SK-N-SH (cell line): Measurements from ENCODE around the gene SEC16A. TPM values are rescaled to one million over a fixed set of nuclear protein-coding genes. Genes with fewer than 3 reads are reported as not detected.

Source experiments
- CTCF ChIA-PET: fragments of 300-600, 350-600 bp; formaldehyde crosslinking; extraction: SDS; loops from one replicate; lab custom pipeline; 2021; lab: Yijun Ruan, JAX
- POLR2A ChIA-PET: fragments of 350-600 bp; sonication (Branson Sonifier 250); formaldehyde crosslinking; extraction: SDS; loops from one replicate; lab custom pipeline; 2020; ENCODE audit warnings: antibody characterized with exemption, inconsistent platforms; lab: Yijun Ruan, JAX
- DNase-seq: peaks from one replicate; pipeline ENCODE4 v3.0.0; 2012
- H2AFZ ChIP-seq: fragments of 200-600 bp; sonication (generic); 2 replicates; pipeline ENCODE4 v1.8.1; 2016; ENCODE audit warnings: antibody characterized with exemption, mild to moderate bottlenecking, low read depth
- H3F3A ChIP-seq: fragments of 200-600 bp; sonication (generic); replicated peaks from 2 replicates; pipeline ENCODE3; 2016; ENCODE audit warnings: antibody characterized with exemption, mild to moderate bottlenecking; ENCODE audit not compliant: insufficient read depth
- H3K27ac ChIP-seq, 2 experiments: fragments of 200-500 bp in 1 of 2; fragments of 200-600 bp in 1 of 2; sonication (Bioruptor generic) in 1 of 2; sonication (generic), shearing (Covaris generic) in 1 of 2; 2 replicates each; pipeline versions ENCODE4 v1.5.1 to v1.6.1; 2014 to 2016; ENCODE audit warnings: low read depth in 2 of 2, inconsistent platforms in 1 of 2, low read length in 1 of 2, mild to moderate bottlenecking in 1 of 2, mixed read lengths in 1 of 2
- H3K27me3 ChIP-seq: fragments of 200-600 bp; sonication (generic), shearing (Covaris generic); 2 replicates; pipeline ENCODE4 v1.6.1; 2016; ENCODE audit warnings: mixed run types; ENCODE audit not compliant: insufficient read depth
- H3K36me3 ChIP-seq, 2 experiments: fragments of 200-500 bp in 1 of 2; fragments of 200-600 bp in 1 of 2; sonication (Bioruptor generic) in 1 of 2; sonication (generic) in 1 of 2; replicated peaks in 1 of 2; 2 replicates each; pipeline versions ENCODE3 to v1.5.1; 2014 to 2016; ENCODE audit warnings: low read length in 1 of 2, mild to moderate bottlenecking in 1 of 2; ENCODE audit not compliant: insufficient read depth in 2 of 2, control insufficient read depth in 1 of 2
- H3K4me1 ChIP-seq, 2 experiments: fragments of 200-500 bp in 1 of 2; fragments of 200-600 bp in 1 of 2; sonication (Bioruptor generic) in 1 of 2; sonication (generic), shearing (Covaris generic) in 1 of 2; 2 replicates each; pipeline versions ENCODE4 v1.5.1 to v1.6.1; 2014 to 2016; ENCODE audit warnings: low read depth in 1 of 2, low read length in 1 of 2, mixed run types in 1 of 2; ENCODE audit not compliant: insufficient read depth in 2 of 2, control insufficient read depth in 1 of 2
- H3K4me2 ChIP-seq: fragments of 200-600 bp; sonication (generic), shearing (Covaris generic); 2 replicates; pipeline ENCODE4 v1.6.1; 2017; ENCODE audit warnings: mixed run types
- H3K4me3 ChIP-seq, 2 experiments: fragments of 200-500 bp in 1 of 2; fragments of 200-600 bp in 1 of 2; sonication (Bioruptor generic) in 1 of 2; sonication (generic), shearing (Covaris generic) in 1 of 2; 2 replicates each; pipeline versions ENCODE4 v1.5.1 to v1.8.1; 2014 to 2016; ENCODE audit warnings: low read depth in 2 of 2, inconsistent platforms in 1 of 2, low read length in 1 of 2, mild to moderate bottlenecking in 1 of 2, mixed read lengths in 1 of 2, moderate library complexity in 1 of 2
- H3K79me2 ChIP-seq: fragments of 200-600 bp; sonication (generic); 2 replicates; pipeline ENCODE4 v1.8.1; 2017; ENCODE audit warnings: mild to moderate bottlenecking; ENCODE audit not compliant: insufficient read depth
- H3K9ac ChIP-seq: fragments of 200-600 bp; sonication (generic); 2 replicates; pipeline ENCODE4 v1.6.1; 2017; ENCODE audit warnings: mixed run types
- H3K9me2 ChIP-seq: fragments of 200-600 bp; sonication (generic); 2 replicates; pipeline ENCODE4 v1.6.1; 2017; ENCODE audit warnings: mixed run types
- H3K9me3 ChIP-seq: fragments of 200-600 bp; sonication (generic); 2 replicates; pipeline ENCODE4 v1.6.1; 2017; ENCODE audit warnings: mixed run types, mild to moderate bottlenecking, moderate library complexity
- H4K20me1 ChIP-seq: fragments of 200-600 bp; sonication (generic); 2 replicates; pipeline ENCODE4 v1.6.1; 2017; ENCODE audit warnings: mild to moderate bottlenecking, mixed run types; ENCODE audit not compliant: insufficient read depth
- EP300 ChIP-seq, 2 experiments: IDR thresholded peaks; 2 replicates each; pipeline versions ENCODE4 v1.4.0 to v1.6.1; 2012; ENCODE audit warnings: borderline replicate concordance in 1 of 2, low read depth in 1 of 2, low read length in 1 of 2
- FOXM1 ChIP-seq: IDR thresholded peaks from 2 replicates; pipeline ENCODE4 v1.4.0; 2012; ENCODE audit warnings: low read depth, mild to moderate bottlenecking
- MEF2A ChIP-seq: IDR thresholded peaks from 2 replicates; pipeline ENCODE4 v1.4.0; 2012; ENCODE audit warnings: low read depth, borderline replicate concordance
- RAD21 ChIP-seq: IDR thresholded peaks from 2 replicates; pipeline ENCODE4 v1.6.1; 2012; ENCODE audit warnings: mild to moderate bottlenecking, low read length
- RXRA ChIP-seq: IDR thresholded peaks from 2 replicates; pipeline ENCODE4 v1.4.0; 2012; ENCODE audit warnings: low read depth, mild to moderate bottlenecking, borderline replicate concordance
- SIN3A ChIP-seq: IDR thresholded peaks from 2 replicates; pipeline ENCODE4 v1.6.1; 2012; ENCODE audit warnings: low read depth, mild to moderate bottlenecking, low read length, moderate library complexity, borderline replicate concordance
- YY1 ChIP-seq: IDR thresholded peaks from 2 replicates; pipeline ENCODE4 v1.4.0; 2012; ENCODE audit warnings: low read depth, mild to moderate bottlenecking
- WGBS: methylation state at CpG from one replicate; pipeline ENCODE4 v1.1.6; 2017; ENCODE audit warnings: low lambda C conversion rate; 5-methylcytosine and 5-hydroxymethylcytosine counted together
- polyA plus RNA-seq, 3 experiments: library from polyadenylated mRNA; depleted of rRNA; stranded (reverse); fragments of >200 nt; gene quantifications; 2 replicates each; pipeline ENCODE4 v1.2.3, GENCODE V29; 2012
- TF ChIP-seq, protein P1 (sequence below): IDR thresholded peaks from 2 replicates; pipeline ENCODE4; 2012
- TF ChIP-seq, protein P2 (sequence below): fragments of 150-350 bp; IDR thresholded peaks from 2 replicates; pipeline ENCODE4 v1.6.1; 2016; ENCODE audit warnings: mild to moderate bottlenecking, low read depth, low read length

SEC16A gene
- polyA plus RNA-seq, 1 of the 3 experiments (the other 2 are of a cell fraction), result 25.9 TPM

DNA sequence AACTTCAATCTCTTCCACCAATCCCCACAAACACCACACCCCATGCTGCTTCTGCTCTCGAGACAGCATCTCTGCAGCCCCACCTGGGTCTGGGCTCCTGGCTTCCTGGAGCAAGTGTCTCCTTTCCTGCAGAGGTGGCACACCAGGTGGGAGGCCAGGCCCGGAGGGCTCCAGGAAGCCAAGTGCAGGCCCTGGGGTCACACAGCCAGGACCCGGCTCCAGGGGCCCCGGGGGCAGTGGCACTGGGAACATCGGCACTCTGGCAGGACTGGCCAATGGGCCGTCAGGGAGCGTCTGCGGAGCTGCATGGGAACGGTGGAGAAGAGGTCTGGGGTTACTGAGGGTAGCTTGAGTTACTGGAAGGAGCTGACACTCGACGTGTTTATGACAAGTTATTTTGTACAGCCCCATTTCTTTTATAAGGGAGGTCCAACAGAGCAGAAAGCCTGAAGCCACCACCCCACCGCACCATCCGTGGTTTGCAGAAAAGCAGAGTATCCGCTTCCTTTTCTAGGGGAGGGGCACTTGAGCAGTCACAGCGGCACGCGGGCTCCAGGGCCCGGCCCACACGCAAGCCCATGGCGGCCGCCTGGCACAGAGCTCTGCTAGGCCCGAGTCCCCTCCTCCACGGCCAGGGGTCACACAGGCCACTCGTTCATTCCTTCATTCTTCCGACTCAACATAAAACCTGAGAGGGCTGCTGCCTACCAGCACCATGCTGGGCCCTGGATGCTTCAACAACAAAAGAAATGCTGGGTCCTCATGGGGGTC, 28.6 kb downstream of the SEC16A start (continued):
- no peak for TF ChIP-seq FOXM1
- no peak for TF ChIP-seq MEF2A
- TF ChIP-seq, protein P1, sequence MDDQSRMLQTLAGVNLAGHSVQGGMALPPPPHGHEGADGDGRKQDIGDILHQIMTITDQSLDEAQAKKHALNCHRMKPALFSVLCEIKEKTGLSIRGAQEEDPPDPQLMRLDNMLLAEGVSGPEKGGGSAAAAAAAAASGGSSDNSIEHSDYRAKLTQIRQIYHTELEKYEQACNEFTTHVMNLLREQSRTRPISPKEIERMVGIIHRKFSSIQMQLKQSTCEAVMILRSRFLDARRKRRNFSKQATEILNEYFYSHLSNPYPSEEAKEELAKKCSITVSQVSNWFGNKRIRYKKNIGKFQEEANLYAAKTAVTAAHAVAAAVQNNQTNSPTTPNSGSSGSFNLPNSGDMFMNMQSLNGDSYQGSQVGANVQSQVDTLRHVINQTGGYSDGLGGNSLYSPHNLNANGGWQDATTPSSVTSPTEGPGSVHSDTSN, result no peak
- TF ChIP-seq, protein P2, sequence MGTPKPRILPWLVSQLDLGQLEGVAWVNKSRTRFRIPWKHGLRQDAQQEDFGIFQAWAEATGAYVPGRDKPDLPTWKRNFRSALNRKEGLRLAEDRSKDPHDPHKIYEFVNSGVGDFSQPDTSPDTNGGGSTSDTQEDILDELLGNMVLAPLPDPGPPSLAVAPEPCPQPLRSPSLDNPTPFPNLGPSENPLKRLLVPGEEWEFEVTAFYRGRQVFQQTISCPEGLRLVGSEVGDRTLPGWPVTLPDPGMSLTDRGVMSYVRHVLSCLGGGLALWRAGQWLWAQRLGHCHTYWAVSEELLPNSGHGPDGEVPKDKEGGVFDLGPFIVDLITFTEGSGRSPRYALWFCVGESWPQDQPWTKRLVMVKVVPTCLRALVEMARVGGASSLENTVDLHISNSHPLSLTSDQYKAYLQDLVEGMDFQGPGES, result no peak

DNA sequence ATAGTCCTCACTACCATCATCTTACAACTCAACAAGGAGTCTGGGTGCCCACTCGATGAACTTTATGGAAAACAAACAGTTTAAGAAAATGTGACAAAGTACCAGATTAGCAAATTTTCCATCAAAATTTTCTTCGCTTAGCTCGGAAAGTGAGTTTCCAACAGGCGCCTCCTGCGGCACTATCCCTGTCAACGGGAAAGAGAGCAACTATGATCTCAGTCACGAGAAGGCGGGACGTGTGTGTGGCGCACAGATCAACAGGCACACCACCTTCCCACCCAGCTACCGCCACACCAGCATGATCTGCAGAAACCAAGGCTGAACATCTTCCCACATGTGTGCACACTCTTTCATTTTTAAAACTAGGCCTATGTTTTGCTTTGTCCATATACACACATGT, 29.5 kb downstream of the SEC16A start:
- Histone ChIP-seq H4K20me1 (no peaks in the 10 kb centered on the region), H3K4me1 (no peaks in the 10 kb centered on the region)
- CTCF ChIA-PET, result interaction anchor here (1.2 to 3.5 kb wide), 3 partner anchors 13 to 390 kb away, joined by 3 to 14 read pairs (median 3); partner anchors contain the start of gene INPP5E
- TF ChIP-seq RAD21 (no peak), YY1 (no peak), EP300 (IDR thresholded peaks at IDR 0.05; ENCODE audit: borderline replicate concordance in 1 of 2, low read depth in 1 of 2, low read length in 1 of 2) (no peak), FOXM1 (no peak), SIN3A (no peak), RXRA (no peak)
- TF ChIP-seq, protein P2, result no peak
- TF ChIP-seq, all 33 proteins: peak for 0
- WGBS, result 96% methylated on average over 11 of the region's 11 CpGs
- H3K9me3 ChIP-seq, result no peaks in the 10 kb centered on the region
- H3K9ac ChIP-seq, result no peak overlapping the region
- no peaks in the 10 kb centered on the region for H3K79me2 ChIP-seq
- H3K36me3 ChIP-seq, result peaks cover 48 to 79% of the 10 kb centered on the region in 2 experiments
- no peaks in the 10 kb centered on the region for H3F3A ChIP-seq
- H3K9me2 ChIP-seq, result no peaks in the 10 kb centered on the region
- no peak for DNase-seq
- H2AFZ ChIP-seq, result no peak overlapping the region
- H3K4me2 ChIP-seq, result no peak overlapping the region
- no peak overlapping the region for H3K4me3 ChIP-seq
- no peak overlapping the region for H3K27ac ChIP-seq
- POLR2A ChIA-PET, result no interaction called here
- no peaks in the 10 kb centered on the region for H3K27me3 ChIP-seq
